Karpas-422 (cell line): ENCODE measurements around the gene GRAP2. TPM values are rescaled to one million over a fixed set of nuclear protein-coding genes. Genes with fewer than 3 reads are reported as not detected.

ENCODE experiments used
- DNase-seq: peaks from one replicate; pipeline ENCODE4 v3.0.0-alpha.2; 2015
- H2AFZ ChIP-seq: fragments of 200-600 bp; sonication (generic); 2 replicates; pipeline ENCODE4 v1.6.1; 2014; ENCODE audit warnings: antibody characterized with exemption, low read length, mixed read lengths
- H3K27ac ChIP-seq: fragments of 200-600 bp; sonication (generic); 2 replicates; pipeline ENCODE4 v1.5.1; 2014; ENCODE audit warnings: mild to moderate bottlenecking, low read length, moderate library complexity
- H3K27me3 ChIP-seq: fragments of 200-600 bp; sonication (generic); 2 replicates; pipeline ENCODE4 v1.6.1; 2014; ENCODE audit warnings: low read length, mixed read lengths
- H3K36me3 ChIP-seq: fragments of 200-600 bp; sonication (generic); 2 replicates; pipeline ENCODE4 v1.6.1; 2014; ENCODE audit warnings: low read length, mixed read lengths; ENCODE audit not compliant: insufficient read depth
- H3K4me1 ChIP-seq: fragments of 200-600 bp; sonication (generic); 2 replicates; pipeline ENCODE4 v1.6.1; 2014; ENCODE audit warnings: mild to moderate bottlenecking, low read length, mixed read lengths
- H3K4me2 ChIP-seq: fragments of 200-600 bp; sonication (generic); 2 replicates; pipeline ENCODE4 v1.6.1; 2014; ENCODE audit warnings: low read length, low read depth, mild to moderate bottlenecking; ENCODE audit not compliant: poor library complexity, severe bottlenecking
- H3K4me3 ChIP-seq: fragments of 200-600 bp; sonication (generic); 2 replicates; pipeline ENCODE4 v1.5.1; 2014; ENCODE audit warnings: mild to moderate bottlenecking, antibody characterized with exemption, low read length, mixed read lengths
- H3K79me2 ChIP-seq: fragments of 200-600 bp; sonication (generic); 2 replicates; pipeline ENCODE4 v1.6.1; 2014; ENCODE audit warnings: mild to moderate bottlenecking, low read length, mixed read lengths
- H3K9ac ChIP-seq: fragments of 200-600 bp; sonication (generic); 2 replicates; pipeline ENCODE4 v1.6.0; 2014; ENCODE audit warnings: low read length
- H3K9me2 ChIP-seq: fragments of 200-600 bp; sonication (generic), shearing (Covaris generic); replicated peaks from 2 replicates; pipeline ENCODE4 v1.6.0; 2014; ENCODE audit warnings: mild to moderate bottlenecking, low read length, moderate library complexity; ENCODE audit not compliant: insufficient read depth
- H3K9me3 ChIP-seq: fragments of 300-700, 200-600 bp; sonication (generic); 2 replicates; pipeline ENCODE4 v1.6.1; 2014; ENCODE audit warnings: low read length, mixed read lengths
- H4K20me1 ChIP-seq: fragments of 200-600 bp; sonication (generic); 2 replicates; pipeline ENCODE4 v1.6.1; 2014; ENCODE audit warnings: mild to moderate bottlenecking, antibody characterized with exemption, low read length, low read depth; ENCODE audit not compliant: insufficient read depth
- total RNA-seq: library from RNA; depleted of rRNA; stranded (reverse); fragments of >200 nt; shearing (Covaris generic); gene quantifications from 2 replicates; pipeline ENCODE4 v1.2.3, GENCODE V29; 2014; ENCODE audit warnings: low replicate concordance

GRAP2 gene
- total RNA-seq, 1 experiment from 2014 or later: not detected

DNA sequence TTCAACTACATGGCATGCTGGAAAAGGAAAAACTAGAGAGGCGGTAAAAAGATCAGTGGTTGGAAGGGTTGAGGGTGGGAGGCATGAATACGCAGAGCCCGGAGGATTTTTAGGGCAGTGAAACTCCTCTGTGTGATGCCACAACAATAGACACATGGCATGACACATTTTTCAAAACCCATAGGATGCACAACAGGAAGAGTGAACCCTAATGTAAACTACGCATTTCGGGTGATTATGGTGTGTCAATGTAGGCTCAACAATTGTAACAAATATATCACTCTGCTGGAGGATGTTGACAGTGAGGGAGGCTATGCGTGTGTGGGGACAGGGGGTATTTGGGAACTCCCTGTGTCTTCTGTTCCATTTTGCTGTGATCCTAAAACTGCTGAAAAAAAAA lies 78.2 kb downstream of the GRAP2 start:
- no peaks in the 10 kb centered on the region for H3K4me1 ChIP-seq
- H3K4me2 ChIP-seq: no peak overlapping the region
- no peaks in the 10 kb centered on the region for H3K27me3 ChIP-seq
- no peaks in the 10 kb centered on the region for H3K36me3 ChIP-seq
- H3K9me3 ChIP-seq: no peaks in the 10 kb centered on the region
- no peaks in the 10 kb centered on the region for H4K20me1 ChIP-seq
- no peak overlapping the region for H2AFZ ChIP-seq
- H3K9ac ChIP-seq: no peak overlapping the region
- H3K79me2 ChIP-seq: no peaks in the 10 kb centered on the region
- no peak for DNase-seq
- no peak overlapping the region for H3K4me3 ChIP-seq
- H3K9me2 ChIP-seq: no peaks in the 10 kb centered on the region
- no peak overlapping the region for H3K27ac ChIP-seq

DNA sequence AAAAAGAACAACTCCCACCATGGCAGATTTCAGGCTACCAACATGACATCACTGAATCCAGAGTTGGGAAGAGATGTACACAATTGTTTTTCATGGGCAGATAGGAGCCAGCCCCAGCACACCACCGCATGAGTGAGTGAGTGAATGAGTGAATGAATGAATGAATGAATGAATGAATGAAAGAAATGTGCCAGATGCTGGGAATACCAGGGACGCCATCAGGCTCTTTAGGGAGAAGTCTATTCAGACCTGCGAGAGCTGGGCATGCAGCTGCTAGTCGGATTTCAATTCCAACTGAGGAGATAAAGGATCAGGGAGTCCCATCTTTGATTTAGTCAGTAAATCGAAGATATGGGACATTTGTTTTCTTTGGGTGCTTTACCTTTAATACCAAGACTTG lies 78.6 kb downstream of the GRAP2 start:
- no peak overlapping the region for H3K4me2 ChIP-seq
- no peak for DNase-seq
- no peak overlapping the region for H3K4me3 ChIP-seq
- no peaks in the 10 kb centered on the region for H3K79me2 ChIP-seq
- no peak overlapping the region for H3K9ac ChIP-seq
- no peaks in the 10 kb centered on the region for H3K9me3 ChIP-seq
- no peaks in the 10 kb centered on the region for H3K9me2 ChIP-seq
- H3K36me3 ChIP-seq: no peaks in the 10 kb centered on the region
- H4K20me1 ChIP-seq: no peaks in the 10 kb centered on the region
- H2AFZ ChIP-seq: no peak overlapping the region
- no peaks in the 10 kb centered on the region for H3K4me1 ChIP-seq
- H3K27ac ChIP-seq: no peak overlapping the region
- H3K27me3 ChIP-seq: no peaks in the 10 kb centered on the region

DNA sequence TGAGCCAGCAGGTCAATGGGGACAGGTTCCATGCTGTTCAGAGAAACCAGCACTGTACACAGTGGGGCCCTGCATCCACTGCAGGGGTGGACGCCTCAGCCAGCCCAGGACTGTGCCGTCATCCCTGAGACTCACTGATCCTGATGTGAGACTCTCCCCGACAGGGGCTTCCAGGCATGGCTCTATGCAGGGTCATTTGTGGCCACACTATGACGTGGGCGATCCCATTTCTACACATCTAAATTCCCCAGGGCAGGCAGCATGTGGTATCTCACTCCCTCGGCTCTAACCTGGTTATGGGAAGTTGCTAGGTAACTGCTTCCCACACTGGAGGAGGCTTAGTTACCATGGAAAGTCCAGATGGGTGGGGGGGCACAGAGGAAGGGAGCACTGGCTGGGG lies 79.7 kb downstream of the GRAP2 start:
- H3K27me3 ChIP-seq: no peaks in the 10 kb centered on the region
- H3K79me2 ChIP-seq: no peaks in the 10 kb centered on the region
- H3K4me3 ChIP-seq: no peak overlapping the region
- H3K4me1 ChIP-seq: no peaks in the 10 kb centered on the region
- no peak overlapping the region for H2AFZ ChIP-seq
- no peak overlapping the region for H3K4me2 ChIP-seq
- H3K36me3 ChIP-seq: no peaks in the 10 kb centered on the region
- DNase-seq: no peak
- no peak overlapping the region for H3K27ac ChIP-seq
- H4K20me1 ChIP-seq: no peaks in the 10 kb centered on the region
- H3K9me3 ChIP-seq: no peaks in the 10 kb centered on the region
- no peak overlapping the region for H3K9ac ChIP-seq
- no peaks in the 10 kb centered on the region for H3K9me2 ChIP-seq

DNA sequence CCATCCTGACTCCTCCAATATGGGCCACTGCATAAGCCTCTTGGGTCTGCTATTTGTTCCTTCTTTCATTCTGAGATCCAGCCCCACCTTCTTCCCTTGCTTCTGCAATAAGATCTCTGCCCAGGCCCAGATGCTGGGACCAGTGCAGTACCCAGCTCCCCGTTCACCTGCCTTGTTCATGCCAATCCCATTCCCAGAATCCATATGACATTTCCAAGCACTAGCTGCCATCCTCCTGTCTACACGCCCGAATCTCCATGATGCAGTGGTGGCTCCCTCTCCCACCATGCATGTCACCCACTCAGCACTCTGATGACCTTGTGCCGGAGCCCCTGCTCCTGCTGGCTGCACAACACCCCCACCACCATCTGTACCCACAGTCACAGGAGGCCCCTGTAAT lies 82.5 kb downstream of the GRAP2 start:
- Histone ChIP-seq H3K4me1 (no peaks in the 10 kb centered on the region), H3K4me3 (no peak overlapping the region), H3K9me2 (no peaks in the 10 kb centered on the region), H2AFZ (no peak overlapping the region), H3K9ac (no peak overlapping the region), H3K9me3 (no peaks in the 10 kb centered on the region), H3K79me2 (no peaks in the 10 kb centered on the region), H3K4me2 (no peak overlapping the region), H3K27me3 (no peaks in the 10 kb centered on the region), H4K20me1 (no peaks in the 10 kb centered on the region), H3K27ac (no peak overlapping the region), H3K36me3 (no peaks in the 10 kb centered on the region)
- DNase-seq: no peak

DNA sequence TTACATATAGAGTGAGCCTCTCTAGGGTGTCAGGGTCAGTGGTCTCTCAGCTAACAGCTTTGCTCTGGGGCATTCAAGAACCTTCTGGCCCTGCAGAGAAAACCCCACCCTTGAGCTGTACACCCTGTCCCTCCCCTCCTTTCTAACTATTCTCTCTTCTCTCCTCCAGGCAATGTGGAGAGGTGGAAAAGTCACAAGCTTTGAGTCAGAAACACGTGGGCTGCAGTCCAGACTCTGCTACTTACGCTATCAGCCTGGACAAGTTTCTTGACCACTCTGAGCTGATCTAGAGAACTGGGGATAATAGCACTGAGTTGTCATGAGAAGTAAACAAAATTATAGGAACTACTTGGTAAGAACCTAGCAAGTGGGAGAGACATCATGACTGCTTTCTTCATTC lies 83.1 kb downstream of the GRAP2 start:
- Histone ChIP-seq H3K79me2 (no peaks in the 10 kb centered on the region), H3K4me3 (no peak overlapping the region), H3K9me2 (no peaks in the 10 kb centered on the region), H3K9me3 (no peaks in the 10 kb centered on the region), H3K9ac (no peak overlapping the region), H3K4me2 (no peak overlapping the region), H3K27me3 (no peaks in the 10 kb centered on the region), H4K20me1 (no peaks in the 10 kb centered on the region), H3K27ac (no peak overlapping the region), H2AFZ (no peak overlapping the region), H3K36me3 (no peaks in the 10 kb centered on the region), H3K4me1 (no peaks in the 10 kb centered on the region)
- no peak for DNase-seq

DNA sequence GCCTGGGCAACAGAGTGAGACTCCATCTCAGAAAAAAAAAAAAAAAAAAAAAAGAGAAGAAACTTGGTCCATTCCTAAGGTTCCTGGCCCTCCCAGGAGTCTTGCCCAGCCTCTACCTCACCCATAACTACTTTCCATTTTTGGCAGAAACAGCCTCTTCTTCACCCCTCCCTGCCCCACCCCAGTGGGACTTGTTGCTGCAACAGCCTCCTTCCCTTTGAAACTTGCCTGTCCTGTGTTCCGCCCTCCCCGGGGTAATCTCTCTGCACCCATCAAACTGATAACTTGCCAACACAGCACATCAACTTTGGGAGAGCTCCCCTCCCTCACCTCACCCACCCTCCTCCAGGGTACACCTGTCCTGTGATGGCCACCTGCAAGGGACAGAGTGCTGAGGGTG lies 83.9 kb downstream of the GRAP2 start:
- H3K9me2 ChIP-seq: no peaks in the 10 kb centered on the region
- H2AFZ ChIP-seq: no peak overlapping the region
- H3K4me3 ChIP-seq: no peak overlapping the region
- no peak overlapping the region for H3K9ac ChIP-seq
- no peak overlapping the region for H3K4me2 ChIP-seq
- no peaks in the 10 kb centered on the region for H3K36me3 ChIP-seq
- H4K20me1 ChIP-seq: no peaks in the 10 kb centered on the region
- no peak overlapping the region for H3K27ac ChIP-seq
- DNase-seq: no peak
- no peaks in the 10 kb centered on the region for H3K79me2 ChIP-seq
- H3K4me1 ChIP-seq: no peaks in the 10 kb centered on the region
- H3K9me3 ChIP-seq: no peaks in the 10 kb centered on the region
- no peaks in the 10 kb centered on the region for H3K27me3 ChIP-seq

DNA sequence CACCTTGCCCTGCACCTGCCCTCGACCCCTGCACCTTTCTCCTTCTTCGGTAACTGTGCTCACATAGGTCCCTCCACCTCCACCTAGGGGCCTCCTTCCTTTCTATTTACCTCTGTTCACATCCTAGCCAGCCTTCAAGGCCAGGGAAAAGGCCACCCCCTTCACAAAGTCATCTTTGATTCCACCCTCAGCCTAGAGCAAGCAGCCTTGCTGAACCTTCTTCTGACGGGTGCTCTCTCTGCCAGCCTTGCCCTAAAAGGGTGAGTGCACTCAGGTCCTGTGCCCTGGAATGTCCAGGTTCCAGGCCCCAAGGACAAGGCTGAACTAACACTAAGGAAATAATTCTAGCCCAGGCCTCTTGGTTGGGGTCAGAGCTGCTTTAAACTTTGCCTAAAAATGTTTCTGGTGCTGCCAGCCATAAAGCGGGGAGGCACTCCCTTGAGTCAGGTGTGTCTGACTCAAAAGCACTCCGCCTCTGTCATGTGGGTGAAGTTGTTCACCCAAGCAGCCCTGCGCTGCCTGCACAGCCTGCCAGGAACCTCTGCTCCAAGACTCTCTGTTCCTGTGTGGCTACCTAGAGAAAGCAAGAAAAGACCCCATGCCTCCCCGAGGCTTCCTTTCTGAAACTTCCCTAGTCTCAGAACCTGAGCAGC lies 84.6 kb downstream of the GRAP2 start:
- no peaks in the 10 kb centered on the region for H3K79me2 ChIP-seq
- H3K9ac ChIP-seq: no peak overlapping the region
- no peak for DNase-seq
- no peak overlapping the region for H2AFZ ChIP-seq
- H3K4me2 ChIP-seq: no peak overlapping the region
- no peaks in the 10 kb centered on the region for H3K9me3 ChIP-seq
- H3K9me2 ChIP-seq: no peaks in the 10 kb centered on the region
- no peaks in the 10 kb centered on the region for H3K36me3 ChIP-seq
- H3K27me3 ChIP-seq: no peaks in the 10 kb centered on the region
- H3K4me1 ChIP-seq: no peaks in the 10 kb centered on the region
- no peaks in the 10 kb centered on the region for H4K20me1 ChIP-seq
- no peak overlapping the region for H3K27ac ChIP-seq
- no peak overlapping the region for H3K4me3 ChIP-seq

DNA sequence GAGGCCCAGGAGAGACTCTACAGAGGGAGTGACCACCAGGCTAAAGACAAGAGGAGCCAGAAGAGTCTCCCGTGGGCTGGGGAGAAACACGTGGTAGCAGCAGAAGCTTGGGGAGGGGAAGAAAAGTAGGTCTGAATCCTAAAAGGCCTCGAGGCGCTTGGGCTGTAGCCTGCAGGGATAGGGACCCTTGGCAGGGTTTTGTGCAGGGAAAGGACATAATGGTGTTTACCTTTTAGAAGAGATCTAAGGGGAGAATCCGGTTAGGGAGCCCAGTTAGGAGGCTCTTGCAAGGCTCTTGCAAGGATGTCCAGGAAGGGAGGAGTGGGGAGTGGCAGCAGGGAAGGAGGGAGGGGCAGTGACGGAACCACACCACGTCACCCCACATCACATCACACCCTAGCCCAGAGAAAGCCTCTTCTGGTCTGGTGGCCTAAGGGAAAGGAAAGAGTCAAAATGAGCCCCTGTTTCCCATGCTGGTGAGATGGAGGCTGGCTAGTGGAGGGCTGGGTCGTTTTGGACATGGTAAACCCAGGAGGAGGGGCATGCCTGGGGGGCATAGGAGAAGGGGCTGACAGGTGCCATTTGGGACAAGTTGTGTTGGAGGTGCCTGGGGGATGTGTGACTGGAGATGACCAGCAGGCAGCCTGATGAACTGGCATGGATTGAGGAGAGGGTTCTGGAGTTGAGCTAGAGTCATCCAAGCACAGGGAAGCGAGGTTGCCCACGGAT lies 87.7 kb downstream of the GRAP2 start:
- Histone ChIP-seq H3K9me2 (no peaks in the 10 kb centered on the region), H3K36me3 (no peaks in the 10 kb centered on the region), H3K4me3 (no peak overlapping the region), H3K9me3 (no peaks in the 10 kb centered on the region), H3K9ac (no peak overlapping the region), H3K4me2 (no peak overlapping the region), H2AFZ (no peak overlapping the region), H3K27ac (no peak overlapping the region), H3K79me2 (no peaks in the 10 kb centered on the region), H3K4me1 (no peaks in the 10 kb centered on the region), H3K27me3 (no peaks in the 10 kb centered on the region), H4K20me1 (no peaks in the 10 kb centered on the region)
- DNase-seq: no peak
